B cell (primary cell): ENCODE measurements around the gene TAS1R1. TPM values are rescaled to one million over a fixed set of nuclear protein-coding genes. Genes with fewer than 3 reads are reported as not detected.

ENCODE experiments used
- ATAC-seq: fragments of 200-7000 bp; cut with Tn5 transposase; one replicate; pipeline ENCODE4 v1.10.0; 2021; ENCODE audit warnings: low read depth, mild to moderate bottlenecking, moderate number of reproducible peaks, moderate library complexity
- CTCF ChIA-PET: fragments of 350-600 bp; sonication (Branson Sonifier 250); formaldehyde crosslinking; loops from one replicate; lab custom pipeline; 2021; ENCODE audit warnings: antibody characterized with exemption, inconsistent platforms; lab: Charles Lee
- POLR2A ChIA-PET: fragments of 350-600 bp; sonication (Branson Sonifier 250); formaldehyde crosslinking; loops from one replicate; lab custom pipeline; 2021; ENCODE audit warnings: antibody characterized with exemption; lab: Charles Lee
- DNase-seq: peaks from one replicate; pipeline ENCODE4 v3.0.0; 2013
- H2AFZ ChIP-seq: 2 replicates; pipeline ENCODE4 v1.6.1; 2012; ENCODE audit warnings: mild to moderate bottlenecking, low read depth, low read length; ENCODE audit not compliant: insufficient read depth, poor library complexity, severe bottlenecking
- H3K27ac ChIP-seq, 2 donors: 1 replicate in 1 of 2; 2 replicates in 1 of 2; pipeline ENCODE4 v1.5.1; 2012 to 2013; ENCODE audit warnings: low read length in 2 of 2, mild to moderate bottlenecking in 2 of 2, moderate library complexity in 1 of 2
- H3K27me3 ChIP-seq, 4 experiments: fragments of 200-600 bp in 1 of 4; sonication (generic) in 1 of 4; replicated peaks in 1 of 4; 1 replicate in 2 of 4; 2 replicates in 2 of 4; pipeline versions ENCODE4 v1.6.1 to v1.7.0; 2013 to 2016; ENCODE audit warnings: low read length in 3 of 4, mild to moderate bottlenecking in 2 of 4, mixed read lengths in 1 of 4, moderate library complexity in 1 of 4; ENCODE audit not compliant: insufficient read depth in 4 of 4, control insufficient read depth in 3 of 4; ENCODE audit errors: control extremely low read depth in 1 of 4
- H3K36me3 ChIP-seq, 2 experiments: replicated peaks in 1 of 2; 1 replicate in 1 of 2; 2 replicates in 1 of 2; pipeline versions ENCODE4 v1.6.1 to v1.7.1; 2013; ENCODE audit warnings: low read length in 1 of 2; ENCODE audit not compliant: insufficient read depth in 2 of 2, control insufficient read depth in 1 of 2; ENCODE audit errors: control extremely low read depth in 1 of 2, extremely low read depth in 1 of 2
- H3K4me1 ChIP-seq, 2 donors: fragments of 200-600 bp in 1 of 2; sonication (generic) in 1 of 2; 1 replicate in 1 of 2; 2 replicates in 1 of 2; pipeline versions ENCODE4 v1.5.1 to v1.6.1; 2013 to 2017; ENCODE audit warnings: low read length in 2 of 2; ENCODE audit not compliant: control insufficient read depth in 2 of 2, insufficient read depth in 2 of 2
- H3K4me2 ChIP-seq: replicated peaks from 2 replicates; pipeline ENCODE3; 2012; ENCODE audit warnings: mild to moderate bottlenecking, low read depth, low read length; ENCODE audit not compliant: poor library complexity, severe bottlenecking
- H3K4me3 ChIP-seq, 5 experiments: fragments of 200-600 bp in 1 of 5; sonication (generic) in 1 of 5; 1 replicate in 3 of 5; 2 replicates in 2 of 5; pipeline versions ENCODE4 v1.5.1 to v1.7.0; 2011 to 2016; ENCODE audit warnings: low read length in 4 of 5, mild to moderate bottlenecking in 4 of 5, low read depth in 2 of 5, control low read depth in 1 of 5, moderate library complexity in 1 of 5; ENCODE audit not compliant: insufficient read depth in 1 of 5; ENCODE audit errors: control extremely low read depth in 1 of 5, extremely low read depth in 1 of 5
- H3K79me2 ChIP-seq: fragments of 200-600 bp; sonication (generic); one replicate; pipeline ENCODE4 v1.6.0; 2016; ENCODE audit warnings: low read length; ENCODE audit not compliant: control insufficient read depth, insufficient read depth
- H3K9ac ChIP-seq: fragments of 200-600 bp; sonication (generic); 2 replicates; pipeline ENCODE4 v1.6.1; 2017; ENCODE audit warnings: mild to moderate bottlenecking, low read length, moderate library complexity
- H3K9me3 ChIP-seq, 3 donors: one replicate each; pipeline versions ENCODE4 v1.6.1 to v1.7.1; 2013; ENCODE audit warnings: low read length in 2 of 3; ENCODE audit not compliant: control insufficient read depth in 2 of 3, insufficient read depth in 1 of 3; ENCODE audit errors: control extremely low read depth in 1 of 3
- H4K20me1 ChIP-seq: 2 replicates; pipeline ENCODE4 v1.6.0; 2012; ENCODE audit warnings: mild to moderate bottlenecking, low read length; ENCODE audit not compliant: insufficient read depth, control insufficient read depth, poor library complexity, severe bottlenecking
- H3K27ac Mint-ChIP-seq: one replicate; pipeline ENCODE4 v1.8.0; 2021; ENCODE audit warnings: mixed read lengths
- H3K27me3 Mint-ChIP-seq: one replicate; pipeline ENCODE4 v1.8.0; 2021; ENCODE audit warnings: mixed read lengths
- H3K4me1 Mint-ChIP-seq: one replicate; pipeline ENCODE4 v1.8.0; 2021; ENCODE audit warnings: mixed read lengths
- H3K4me3 Mint-ChIP-seq: one replicate; pipeline ENCODE4 v1.8.0; 2021; ENCODE audit warnings: mixed read lengths
- H3K9me3 Mint-ChIP-seq: one replicate; pipeline ENCODE4 v1.8.0; 2022; ENCODE audit warnings: mixed read lengths; ENCODE audit not compliant: insufficient read depth
- CTCF ChIP-seq: fragments of 200-600 bp; IDR thresholded peaks from one replicate; pipeline ENCODE4 v1.8.0; 2022; ENCODE audit warnings: antibody characterized with exemption, mild to moderate bottlenecking
- EZH2 ChIP-seq: IDR thresholded peaks from 2 replicates; pipeline ENCODE4 v1.6.1; 2012; ENCODE audit warnings: borderline replicate concordance, low read depth, mild to moderate bottlenecking, moderate library complexity, low read length; ENCODE audit not compliant: insufficient read depth, poor library complexity, severe bottlenecking
- WGBS: methylation state at CpG from one replicate; pipeline ENCODE4 v1.1.5; 2013; ENCODE audit warnings: missing lambda C conversion rate; ENCODE audit not compliant: insufficient coverage; 5-methylcytosine and 5-hydroxymethylcytosine counted together
- intact Hi-C: fragments of 100-400 bp; cut with micrococcal nuclease; formaldehyde crosslinking; loops from one replicate; pipeline ENCODE4 v1.10.0; 2022
- polyA plus RNA-seq: library from polyadenylated mRNA; depleted of rRNA; stranded (reverse); fragments of >200 nt; gene quantifications from 2 replicates; pipeline ENCODE4 v1.2.3, GENCODE V29; 2012
- total RNA-seq, 2 donors: library from RNA; stranded (reverse); fragments of 120-200 nt in 1 of 2; gene quantifications; 1 replicate in 1 of 2; 2 replicates in 1 of 2; pipeline versions ENCODE4 v1.2.3 to v1.2.4, GENCODE V29; 2013 to 2022

Gene TAS1R1
- total and polyA plus RNA-seq, 2 donors (not counting 1 experiment from before 2014, with no cell fraction given) = 0.09 TPM; not detected in 1

- peak overlapping the region; percentile 98 for H3K27ac Mint-ChIP-seq
- peaks cover 0 to 2% of the 10 kb centered on the region in 2 experiments for H3K36me3 ChIP-seq
- CTCF ChIA-PET = interaction anchor here (0.7 to 1.7 kb wide), 6 partner anchors 10 to 599 kb away, joined by 3 to 9 read pairs (median 4); partner anchors contain the start of genes KLHL21, NOL9 and TAS1R1
- peaks cover 47% of the 10 kb centered on the region for H3K79me2 ChIP-seq
- intact Hi-C loops = loop anchor here (1.0 kb wide), 1 partner anchor 20 kb away; no protein-coding TSS in a partner anchor
- 24% methylated on average over 19 of the region's 19 CpGs for WGBS
- peaks cover 27% of the 10 kb centered on the region for H4K20me1 ChIP-seq
- no peak for ATAC-seq
- H3K9ac ChIP-seq = peak overlapping the region; percentile 89
- H3K27ac ChIP-seq = peak overlapping the region; percentile 87 to 91
- no peaks in the 10 kb centered on the region for H3K27me3 ChIP-seq
- no peaks in the 10 kb centered on the region for H3K9me3 Mint-ChIP-seq
- no peaks in the 10 kb centered on the region for H3K9me3 ChIP-seq
- TF ChIP-seq EZH2 (no peak), CTCF (no peak)
- POLR2A ChIA-PET = interaction anchor here (0.7 to 3.4 kb wide), 5 partner anchors 19 to 37 kb away, joined by 3 to 21 read pairs (median 7); partner anchors contain the start of genes KLHL21, NOL9, PHF13 and TAS1R1
- H3K4me1 Mint-ChIP-seq = peaks cover 34% of the 10 kb centered on the region
- DNase-seq = peak; percentile 47
- peak overlapping the region; percentile 30 to 91 (median 88) for H3K4me3 ChIP-seq
- no peaks in the 10 kb centered on the region for H3K27me3 Mint-ChIP-seq
- H3K4me1 ChIP-seq = peaks cover 20 to 32% of the 10 kb centered on the region in 2 donors
- H3K4me2 ChIP-seq = peak overlapping the region; percentile 88
- H2AFZ ChIP-seq = peak overlapping the region; percentile 84
- peak overlapping the region; percentile 98 for H3K4me3 Mint-ChIP-seq
Measured at GRCh38 chr1:6580593-6581409, 25.7 kb downstream of the TAS1R1 start.
